Activated gamma-delta T cell (primary cell): ENCODE data around the gene ADGRA1.

Source experiments
- DNase-seq: peaks from one replicate; lab custom pipeline; 2025; lab: John Stamatoyannopoulos, UW

The ADGRA1 gene

GRCh38 chr10:133056651-133057178 is 31.0 kb upstream of the ADGRA1 start:
- no peak for DNase-seq

- DNase-seq = no peak
Observed at GRCh38 chr10:133058331-133059092, 29.2 kb upstream of the ADGRA1 start.

- no peak for DNase-seq
Observed at GRCh38 chr10:133059093-133059470, 28.6 kb upstream of the ADGRA1 start.

GRCh38 chr10:133059571-133059970 is 28.2 kb upstream of the ADGRA1 start:
- no peak for DNase-seq

- DNase-seq = no peak
Observed at GRCh38 chr10:133060022-133060421, 27.7 kb upstream of the ADGRA1 start.

GRCh38 chr10:133060466-133060865 is 27.3 kb upstream of the ADGRA1 start:
- DNase-seq = no peak

- DNase-seq = no peak
Observed at GRCh38 chr10:133060881-133061280, 26.8 kb upstream of the ADGRA1 start.

- DNase-seq = no peak
Observed at GRCh38 chr10:133061296-133062038, 26.3 kb upstream of the ADGRA1 start.

- DNase-seq = no peak
Observed at GRCh38 chr10:133062085-133062484, 25.6 kb upstream of the ADGRA1 start.

GRCh38 chr10:133062635-133063034 is 25.1 kb upstream of the ADGRA1 start:
- DNase-seq = no peak

GRCh38 chr10:133067149-133068105 is 20.3 kb upstream of the ADGRA1 start:
- DNase-seq = no peak

GRCh38 chr10:133068111-133069032 is 19.4 kb upstream of the ADGRA1 start:
- no peak for DNase-seq

GRCh38 chr10:133069033-133069525 is 18.6 kb upstream of the ADGRA1 start:
- no peak for DNase-seq

GRCh38 chr10:133070405-133070804 is 17.3 kb upstream of the ADGRA1 start:
- no peak for DNase-seq

- no peak for DNase-seq
Observed at GRCh38 chr10:133070810-133071209, 16.9 kb upstream of the ADGRA1 start.

GRCh38 chr10:133071733-133072132 is 16.0 kb upstream of the ADGRA1 start:
- DNase-seq = no peak

GRCh38 chr10:133072196-133072595 is 15.5 kb upstream of the ADGRA1 start:
- DNase-seq = no peak

- no peak for DNase-seq
Observed at GRCh38 chr10:133072720-133073390, 14.9 kb upstream of the ADGRA1 start.

- DNase-seq = no peak
Observed at GRCh38 chr10:133075346-133076137, 12.2 kb upstream of the ADGRA1 start.
